Cardiac septum (tissue), 1 donor: ENCODE measurements around the gene OR51D1. TPM values are rescaled to one million over a fixed set of nuclear protein-coding genes. Genes with fewer than 3 reads are reported as not detected.

ENCODE experiments used
- total RNA-seq: library from RNA; stranded (reverse); fragmentation: NEBNext Ultra II Directional; extraction: Animal tissue kit (Norgen Biotek cat#: 25700); gene quantifications from one replicate; pipeline ENCODE4 v1.2.1, GENCODE V29; 2021
- donor health status: DM: no; HTN: no; CAD: no.

The OR51D1 gene
- total RNA-seq, 1 donor from 2014 or later: not detected

Other genes starting within 250 kb of the OR51D1 start
- 5.9 TPM for gene TRIM21, start 243.8 kb upstream of the OR51D1 start, total RNA-seq
- gene OR52K2, start 188.2 kb upstream of the OR51D1 start, total RNA-seq: not detected
- gene OR52K1, start 154.8 kb upstream of the OR51D1 start, total RNA-seq: not detected
- not detected for gene OR52M1, start 92.3 kb upstream of the OR51D1 start, total RNA-seq
- gene OR52I2, start 55.7 kb upstream of the OR51D1 start, total RNA-seq: not detected
- not detected for gene OR52I1, start 43.4 kb upstream of the OR51D1 start, total RNA-seq
- gene TRIM68, start 29.2 kb upstream of the OR51D1 start, total RNA-seq: 7.8 TPM
- 1.00 TPM for gene OR51E1, start 6.5 kb downstream of the OR51D1 start, total RNA-seq
- gene OR51E2, start 60.4 kb downstream of the OR51D1 start, total RNA-seq: not detected
- gene MMP26, start 67.3 kb downstream of the OR51D1 start, total RNA-seq: not detected
- gene OR51F1, start 132.5 kb downstream of the OR51D1 start, total RNA-seq: not detected
- gene OR52R1, start 166.9 kb downstream of the OR51D1 start, total RNA-seq: not detected
- not detected for gene OR51F2, start 183.8 kb downstream of the OR51D1 start, total RNA-seq
- gene OR51S1, start 211.7 kb downstream of the OR51D1 start, total RNA-seq: not detected
- gene OR51T1, start 244.4 kb downstream of the OR51D1 start, total RNA-seq: not detected